Measurements from ENCODE around the gene WWOX.

The WWOX gene

GRCh38 chr16:78288888-78289287 lies 189.4 kb downstream of the WWOX start:
- Histone ChIP-seq H3K4me1 (ENCODE audit: control insufficient read depth, insufficient read depth, low read length) (peaks cover 30% of the 10 kb centered on the region), H3K27ac (ENCODE audit: low read depth, low read length) (peak overlapping the region; percentile 36), H3K9ac (ENCODE audit: low read depth, low read length) (0 out of 2 replicates have a peak overlapping the region, but pooled peaks have one; percentile 14), H3K27me3 (ENCODE audit: control insufficient read depth, insufficient read depth, low read length) (no peaks in the 10 kb centered on the region), H3K9me3 (ENCODE audit: control insufficient read depth, insufficient read depth, low read length) (no peaks in the 10 kb centered on the region), H3K36me3 (ENCODE audit: control insufficient read depth, insufficient read depth, low read length) (no peaks in the 10 kb centered on the region), H3K4me3 (ENCODE audit: low read depth, low read length) (no peak overlapping the region)

GRCh38 chr16:78289373-78289772 lies 189.9 kb downstream of the WWOX start:
- H3K27me3 ChIP-seq (ENCODE audit: control insufficient read depth, insufficient read depth, low read length) = no peaks in the 10 kb centered on the region
- peak overlapping the region; percentile 36 for H3K27ac ChIP-seq (ENCODE audit: low read depth, low read length)
- no peaks in the 10 kb centered on the region for H3K36me3 ChIP-seq (ENCODE audit: control insufficient read depth, insufficient read depth, low read length)
- peaks cover 30% of the 10 kb centered on the region for H3K4me1 ChIP-seq (ENCODE audit: control insufficient read depth, insufficient read depth, low read length)
- H3K4me3 ChIP-seq (ENCODE audit: low read depth, low read length) = no peak overlapping the region
- 0 out of 2 replicates have a peak overlapping the region, but pooled peaks have one; percentile 14 for H3K9ac ChIP-seq (ENCODE audit: low read depth, low read length)
- H3K9me3 ChIP-seq (ENCODE audit: control insufficient read depth, insufficient read depth, low read length) = no peaks in the 10 kb centered on the region

- Histone ChIP-seq H3K27ac (ENCODE audit: low read depth, low read length) (peak overlapping the region; percentile 32), H3K9ac (ENCODE audit: low read depth, low read length) (no peak overlapping the region), H3K9me3 (ENCODE audit: control insufficient read depth, insufficient read depth, low read length) (no peaks in the 10 kb centered on the region), H3K4me3 (ENCODE audit: low read depth, low read length) (no peak overlapping the region), H3K4me1 (ENCODE audit: control insufficient read depth, insufficient read depth, low read length) (peaks cover 30% of the 10 kb centered on the region), H3K27me3 (ENCODE audit: control insufficient read depth, insufficient read depth, low read length) (no peaks in the 10 kb centered on the region), H3K36me3 (ENCODE audit: control insufficient read depth, insufficient read depth, low read length) (no peaks in the 10 kb centered on the region)
Measured at GRCh38 chr16:78289844-78290277, 190.4 kb downstream of the WWOX start.

DNA sequence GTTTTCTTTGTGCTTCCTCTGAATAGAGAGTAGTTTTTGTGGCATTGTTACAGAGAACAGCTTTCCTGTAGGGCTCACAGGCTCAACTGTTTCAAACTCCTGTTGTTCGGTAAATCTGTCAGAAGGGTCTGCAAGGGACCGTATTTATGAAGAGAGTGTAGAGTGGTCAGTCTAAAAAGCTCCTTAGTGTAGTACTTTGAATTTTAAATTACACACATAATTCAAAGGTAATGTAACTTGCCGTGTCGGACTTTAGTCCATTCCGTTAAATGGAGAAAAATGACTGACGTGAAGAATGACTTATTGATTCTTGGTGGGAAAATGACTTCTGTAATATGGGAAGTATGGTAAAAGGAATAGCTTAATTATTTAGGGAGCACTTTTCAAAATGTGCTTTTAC lies 190.9 kb downstream of the WWOX start:
- peak overlapping the region; percentile 32 for H3K27ac ChIP-seq (ENCODE audit: low read depth, low read length)

GRCh38 chr16:78290872-78291591 lies 191.6 kb downstream of the WWOX start:
- Histone ChIP-seq H3K4me3 (ENCODE audit: low read depth, low read length) (no peak overlapping the region), H3K9me3 (ENCODE audit: control insufficient read depth, insufficient read depth, low read length) (no peaks in the 10 kb centered on the region), H3K36me3 (ENCODE audit: control insufficient read depth, insufficient read depth, low read length) (no peaks in the 10 kb centered on the region), H3K27me3 (ENCODE audit: control insufficient read depth, insufficient read depth, low read length) (no peaks in the 10 kb centered on the region), H3K9ac (ENCODE audit: low read depth, low read length) (no peak overlapping the region), H3K4me1 (ENCODE audit: control insufficient read depth, insufficient read depth, low read length) (peaks cover 30% of the 10 kb centered on the region), H3K27ac (ENCODE audit: low read depth, low read length) (no peak overlapping the region)

More for the DNA sequence above, 190.9 kb downstream of the WWOX start:
- no peaks in the 10 kb centered on the region for H3K36me3 ChIP-seq (ENCODE audit: control insufficient read depth, insufficient read depth, low read length)
- no peaks in the 10 kb centered on the region for H3K9me3 ChIP-seq (ENCODE audit: control insufficient read depth, insufficient read depth, low read length)
- H3K27me3 ChIP-seq (ENCODE audit: control insufficient read depth, insufficient read depth, low read length) = no peaks in the 10 kb centered on the region
- peaks cover 30% of the 10 kb centered on the region for H3K4me1 ChIP-seq (ENCODE audit: control insufficient read depth, insufficient read depth, low read length)
- H3K4me3 ChIP-seq (ENCODE audit: low read depth, low read length) = no peak overlapping the region
- no peak overlapping the region for H3K9ac ChIP-seq (ENCODE audit: low read depth, low read length)

DNA sequence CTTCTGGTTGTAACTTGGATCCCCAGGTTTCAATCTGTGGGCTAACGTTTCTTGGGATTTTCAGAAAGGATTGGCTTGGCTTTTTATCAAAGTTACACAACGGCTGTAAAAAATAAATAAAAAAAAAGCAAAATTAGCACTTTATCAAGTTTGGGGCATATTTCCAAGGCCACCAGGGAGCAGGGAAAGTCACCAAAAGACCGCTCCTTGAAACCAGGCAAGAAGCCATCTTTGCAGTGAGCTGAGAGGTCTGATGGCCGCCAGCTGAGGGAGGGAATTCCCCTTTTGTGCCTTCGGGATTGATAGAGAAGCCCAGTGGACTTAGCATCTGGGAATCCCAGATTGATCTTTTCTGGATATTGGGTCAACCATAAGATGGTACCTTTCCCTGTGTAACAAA lies 192.2 kb downstream of the WWOX start:
- no peak overlapping the region for H3K9ac ChIP-seq (ENCODE audit: low read depth, low read length)
- peaks cover 30% of the 10 kb centered on the region for H3K4me1 ChIP-seq (ENCODE audit: control insufficient read depth, insufficient read depth, low read length)
- no peak overlapping the region for H3K4me3 ChIP-seq (ENCODE audit: low read depth, low read length)
- no peaks in the 10 kb centered on the region for H3K36me3 ChIP-seq (ENCODE audit: control insufficient read depth, insufficient read depth, low read length)
- no peaks in the 10 kb centered on the region for H3K9me3 ChIP-seq (ENCODE audit: control insufficient read depth, insufficient read depth, low read length)
- H3K27me3 ChIP-seq (ENCODE audit: control insufficient read depth, insufficient read depth, low read length) = no peaks in the 10 kb centered on the region
- H3K27ac ChIP-seq (ENCODE audit: low read depth, low read length) = no peak overlapping the region

DNA sequence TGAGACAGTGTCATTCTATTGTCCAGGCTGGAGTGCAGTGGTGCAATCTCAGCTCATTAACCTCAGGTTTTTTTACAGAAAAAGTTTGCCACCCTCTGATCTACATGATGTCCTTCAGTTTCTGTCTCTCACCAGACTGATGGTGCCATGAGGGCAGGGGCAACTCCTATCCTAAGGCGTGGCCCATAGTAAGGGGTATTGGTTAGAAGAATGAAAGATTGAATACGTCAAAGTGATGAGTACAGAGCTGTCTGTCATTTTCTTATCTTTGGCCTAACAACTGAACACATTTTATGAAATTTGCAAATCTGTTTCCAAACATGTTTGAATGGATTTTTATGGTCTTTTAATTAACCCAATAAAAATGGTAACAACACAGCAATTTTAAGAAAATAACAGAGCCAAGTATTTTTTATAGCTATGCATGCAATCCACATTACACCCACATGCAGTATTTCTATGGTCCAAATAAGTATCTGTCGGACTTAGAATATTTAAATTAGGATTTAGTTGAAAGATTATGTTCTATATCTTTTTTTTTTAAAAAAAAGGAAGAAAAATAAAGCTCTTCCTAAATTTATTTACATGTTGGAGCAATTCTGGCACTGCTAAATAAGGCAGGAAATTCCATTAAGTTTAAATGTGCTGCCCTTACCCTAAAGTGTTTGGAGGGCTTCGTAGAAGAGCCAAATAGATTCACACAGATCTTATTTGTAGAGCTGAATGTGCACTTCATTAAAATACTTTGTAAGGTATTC lies 192.8 kb downstream of the WWOX start:
- Histone ChIP-seq H3K36me3 (ENCODE audit: control insufficient read depth, insufficient read depth, low read length) (no peaks in the 10 kb centered on the region), H3K27ac (ENCODE audit: low read depth, low read length) (no peak overlapping the region), H3K9me3 (ENCODE audit: control insufficient read depth, insufficient read depth, low read length) (no peaks in the 10 kb centered on the region), H3K27me3 (ENCODE audit: control insufficient read depth, insufficient read depth, low read length) (no peaks in the 10 kb centered on the region), H3K4me1 (ENCODE audit: control insufficient read depth, insufficient read depth, low read length) (peaks cover 30% of the 10 kb centered on the region), H3K9ac (ENCODE audit: low read depth, low read length) (no peak overlapping the region), H3K4me3 (ENCODE audit: low read depth, low read length) (no peak overlapping the region)

GRCh38 chr16:78292844-78293380 lies 193.5 kb downstream of the WWOX start:
- H3K27ac ChIP-seq (ENCODE audit: low read depth, low read length) = no peak overlapping the region
- H3K4me3 ChIP-seq (ENCODE audit: low read depth, low read length) = no peak overlapping the region
- H3K36me3 ChIP-seq (ENCODE audit: control insufficient read depth, insufficient read depth, low read length) = no peaks in the 10 kb centered on the region
- H3K27me3 ChIP-seq (ENCODE audit: control insufficient read depth, insufficient read depth, low read length) = no peaks in the 10 kb centered on the region
- H3K9me3 ChIP-seq (ENCODE audit: control insufficient read depth, insufficient read depth, low read length) = no peaks in the 10 kb centered on the region
- no peak overlapping the region for H3K9ac ChIP-seq (ENCODE audit: low read depth, low read length)
- peaks cover 30% of the 10 kb centered on the region for H3K4me1 ChIP-seq (ENCODE audit: control insufficient read depth, insufficient read depth, low read length)

DNA sequence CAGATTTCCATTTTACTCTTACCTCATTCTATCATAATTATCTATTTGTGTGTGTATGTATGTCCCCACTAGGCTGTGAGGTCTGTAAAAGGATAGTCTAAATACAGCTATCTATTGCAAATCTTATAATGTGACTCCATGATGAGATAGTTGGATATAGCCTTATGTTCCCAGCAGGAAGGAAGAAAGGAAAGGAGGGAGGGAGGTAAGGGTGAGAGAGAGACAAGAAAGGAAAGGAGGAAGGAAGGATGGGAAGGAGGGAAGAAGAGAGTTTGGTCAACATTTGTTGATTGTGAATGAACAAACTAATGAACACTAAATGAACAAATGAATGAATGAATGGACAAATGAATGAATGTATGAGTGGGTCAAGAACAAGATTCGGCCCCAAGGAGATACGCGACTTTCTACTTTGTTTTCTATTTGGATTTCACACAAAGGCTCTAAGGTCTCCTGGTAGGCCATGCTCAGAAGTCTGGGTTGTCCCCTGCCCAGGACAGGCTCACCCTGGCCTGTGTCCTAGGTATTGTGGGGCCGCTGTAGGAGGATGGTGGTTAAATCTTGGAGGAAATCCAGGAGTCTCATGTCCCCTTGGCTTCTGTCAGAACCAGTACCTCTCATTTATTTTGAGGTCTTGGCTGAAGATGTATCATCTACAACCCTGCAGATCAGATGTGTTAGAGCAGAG lies 195.2 kb downstream of the WWOX start:
- H3K27me3 ChIP-seq (ENCODE audit: control insufficient read depth, insufficient read depth, low read length) = no peaks in the 10 kb centered on the region
- no peaks in the 10 kb centered on the region for H3K36me3 ChIP-seq (ENCODE audit: control insufficient read depth, insufficient read depth, low read length)
- H3K4me3 ChIP-seq (ENCODE audit: low read depth, low read length) = no peak overlapping the region
- H3K9ac ChIP-seq (ENCODE audit: low read depth, low read length) = no peak overlapping the region
- no peaks in the 10 kb centered on the region for H3K9me3 ChIP-seq (ENCODE audit: control insufficient read depth, insufficient read depth, low read length)
- peaks cover 14% of the 10 kb centered on the region for H3K4me1 ChIP-seq (ENCODE audit: control insufficient read depth, insufficient read depth, low read length)
- H3K27ac ChIP-seq (ENCODE audit: low read depth, low read length) = no peak overlapping the region

DNA sequence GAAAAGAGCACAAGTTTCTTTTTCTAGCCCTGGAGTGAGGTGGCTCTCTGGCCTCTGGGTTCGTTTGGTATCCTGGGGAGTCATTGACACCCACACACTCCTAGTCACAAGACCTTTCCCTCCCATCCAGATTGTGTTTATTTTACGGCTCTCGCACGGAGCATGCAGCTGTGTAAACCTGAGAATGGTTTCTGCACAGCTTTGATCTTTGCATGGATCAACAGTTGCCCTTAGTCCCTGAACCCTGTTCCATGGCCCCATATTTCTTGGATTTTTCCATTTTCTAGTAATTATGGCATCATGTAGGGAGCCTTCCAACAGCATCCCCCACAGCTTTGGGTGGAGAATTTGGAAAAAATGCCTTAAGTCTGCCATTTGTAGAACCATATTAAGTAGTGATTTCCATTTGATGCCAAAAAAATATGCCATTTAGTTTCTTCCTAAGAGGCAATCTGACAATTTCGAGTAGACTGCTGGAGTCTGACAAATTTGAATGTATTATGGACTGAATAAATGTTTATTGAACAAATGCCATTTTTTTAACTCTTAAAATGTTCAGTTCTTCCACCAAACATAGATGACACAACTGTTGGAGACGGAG lies 197.7 kb downstream of the WWOX start:
- Histone ChIP-seq H3K4me3 (ENCODE audit: low read depth, low read length) (no peak overlapping the region), H3K9me3 (ENCODE audit: control insufficient read depth, insufficient read depth, low read length) (no peaks in the 10 kb centered on the region), H3K27ac (ENCODE audit: low read depth, low read length) (no peak overlapping the region), H3K36me3 (ENCODE audit: control insufficient read depth, insufficient read depth, low read length) (no peaks in the 10 kb centered on the region), H3K27me3 (ENCODE audit: control insufficient read depth, insufficient read depth, low read length) (no peaks in the 10 kb centered on the region), H3K4me1 (ENCODE audit: control insufficient read depth, insufficient read depth, low read length) (no peaks in the 10 kb centered on the region), H3K9ac (ENCODE audit: low read depth, low read length) (no peak overlapping the region)
